Psoas muscle (tissue), 8 donors: ENCODE results near the gene KCNMA1. TPM values are rescaled to one million over a fixed set of nuclear protein-coding genes. Genes with fewer than 3 reads are reported as not detected.

Experiments used
- ATAC-seq, 4 donors: fragments of 200-7000 bp; cut with Tn5 transposase; one replicate each; pipeline ENCODE4 v1.9.1; 2020; ENCODE audit warnings: moderate library complexity in 3 of 4, mild to moderate bottlenecking in 2 of 4
- DNase-seq, 2 donors: peaks; one replicate each; pipeline ENCODE4 v3.0.0-alpha.2; 2020
- H3K27ac ChIP-seq: fragments of 200-600 bp; one replicate; pipeline ENCODE4 v1.8.0; 2022
- H3K27me3 ChIP-seq, 3 donors: fragments of 200-600 bp in 1 of 3; one replicate each; pipeline versions ENCODE4 v1.6.1 to v1.8.0; 2013 to 2022; ENCODE audit warnings: low read length in 2 of 3, mild to moderate bottlenecking in 2 of 3, moderate library complexity in 1 of 3; ENCODE audit not compliant: insufficient read depth in 3 of 3
- H3K36me3 ChIP-seq, 2 donors: fragments of 200-600 bp in 1 of 2; one replicate each; pipeline versions ENCODE4 v1.6.1 to v1.8.0; 2013 to 2022; ENCODE audit warnings: low read depth in 1 of 2, mild to moderate bottlenecking in 1 of 2, moderate library complexity in 1 of 2; ENCODE audit not compliant: insufficient read depth in 1 of 2
- H3K4me1 ChIP-seq: fragments of 200-600 bp; one replicate; pipeline ENCODE4 v1.8.0; 2022
- H3K4me3 ChIP-seq: fragments of 200-600 bp; one replicate; pipeline ENCODE4 v1.8.0; 2022; ENCODE audit warnings: mild to moderate bottlenecking
- H3K9me3 ChIP-seq: fragments of 200-600 bp; one replicate; pipeline ENCODE4 v1.8.0; 2022
- WGBS, 3 donors: extraction: QIAGEN DNeasy Blood & Tissue Kit; methylation state at CpG; one replicate each; pipeline versions ENCODE4 v1.1.6 to v1.1.7; 2013; 5-methylcytosine and 5-hydroxymethylcytosine counted together
- intact Hi-C, 2 donors: fragments of 100-400 bp; cut with DNase I; formaldehyde crosslinking; loops; one replicate each; pipeline versions ENCODE4 v1.11.0 to v1.14.2; 2022
- polyA plus RNA-seq, 3 donors: library from polyadenylated mRNA; stranded (reverse); fragments of 200-250 nt; gene quantifications; one replicate each; pipeline ENCODE4 v1.2.3, GENCODE V29; 2013
- total RNA-seq, 4 donors: library from RNA; stranded (reverse); fragmentation: NEBNext Ultra II Directional in 2 of 4; extraction: Animal tissue kit (Norgen Biotek cat#: 25700) in 2 of 4; gene quantifications; one replicate each; pipeline versions ENCODE4 v1.2.1 to v1.2.4, GENCODE V29; 2021 to 2023
- TF ChIP-seq, protein P1 (sequence below): fragments of 200-600 bp; IDR thresholded peaks from one replicate; pipeline ENCODE4 v1.8.0; 2022; ENCODE audit warnings: antibody characterized with exemption
- donor health status: healthy with polysubstance abuse.
- donor health status: DM: no; HTN: no; CAD: no; lungs with moderate emphysema.
- donor health status: Bipolar disorder and iron deficiency.
- donor health status: healthy.
- donor health status: DM: yes; HTN: yes; CAD: no.
- donor health status: DM: no; HTN: no; CAD: no.
- donor health status: DM: no; HTN: no; CAD: no.
- donor health status: DM: yes; HTN: yes; CAD: no.

The KCNMA1 gene
- total and polyA plus RNA-seq, 7 donors = 7.9 to 53.0 (median 41.9) TPM

DNA sequence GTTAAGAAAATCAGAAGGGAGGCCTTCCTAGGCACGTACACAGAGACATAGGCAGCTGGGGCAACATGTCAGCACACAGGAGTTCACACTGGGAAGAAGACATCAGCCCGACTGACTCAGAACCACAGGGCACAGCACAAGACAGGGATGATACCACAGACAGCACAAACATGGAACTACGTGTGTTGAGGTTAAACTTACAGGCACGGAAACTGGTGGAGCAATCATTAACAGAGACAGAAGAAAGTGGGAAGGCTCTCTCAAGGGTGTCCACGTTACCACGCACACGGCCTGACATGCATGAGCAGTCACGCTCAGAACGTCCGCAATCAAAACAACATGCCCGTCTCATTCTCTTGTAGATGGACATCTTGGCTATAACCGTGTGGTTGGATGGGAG lies 636.4 kb downstream of the KCNMA1 start:
- H3K36me3 ChIP-seq = no peaks in the 10 kb centered on the region
- ATAC-seq (no peak), DNase-seq (no peak)
- no peaks in the 10 kb centered on the region for H3K4me1 ChIP-seq
- H3K27ac ChIP-seq = no peak overlapping the region
- no peak overlapping the region for H3K4me3 ChIP-seq
- 81 to 91% (median 86%) methylated on average over 12 of the region's 12 CpGs for WGBS, 3 donors
- TF ChIP-seq, protein P1, sequence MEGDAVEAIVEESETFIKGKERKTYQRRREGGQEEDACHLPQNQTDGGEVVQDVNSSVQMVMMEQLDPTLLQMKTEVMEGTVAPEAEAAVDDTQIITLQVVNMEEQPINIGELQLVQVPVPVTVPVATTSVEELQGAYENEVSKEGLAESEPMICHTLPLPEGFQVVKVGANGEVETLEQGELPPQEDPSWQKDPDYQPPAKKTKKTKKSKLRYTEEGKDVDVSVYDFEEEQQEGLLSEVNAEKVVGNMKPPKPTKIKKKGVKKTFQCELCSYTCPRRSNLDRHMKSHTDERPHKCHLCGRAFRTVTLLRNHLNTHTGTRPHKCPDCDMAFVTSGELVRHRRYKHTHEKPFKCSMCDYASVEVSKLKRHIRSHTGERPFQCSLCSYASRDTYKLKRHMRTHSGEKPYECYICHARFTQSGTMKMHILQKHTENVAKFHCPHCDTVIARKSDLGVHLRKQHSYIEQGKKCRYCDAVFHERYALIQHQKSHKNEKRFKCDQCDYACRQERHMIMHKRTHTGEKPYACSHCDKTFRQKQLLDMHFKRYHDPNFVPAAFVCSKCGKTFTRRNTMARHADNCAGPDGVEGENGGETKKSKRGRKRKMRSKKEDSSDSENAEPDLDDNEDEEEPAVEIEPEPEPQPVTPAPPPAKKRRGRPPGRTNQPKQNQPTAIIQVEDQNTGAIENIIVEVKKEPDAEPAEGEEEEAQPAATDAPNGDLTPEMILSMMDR = no peak
- H3K27me3 ChIP-seq = no peaks in the 10 kb centered on the region
- H3K9me3 ChIP-seq = no peaks in the 10 kb centered on the region
- intact Hi-C loops = loop anchor here in 1 of 2 donors (10.0 kb wide), 1 partner anchor 446 kb away; no protein-coding TSS in a partner anchor

DNA sequence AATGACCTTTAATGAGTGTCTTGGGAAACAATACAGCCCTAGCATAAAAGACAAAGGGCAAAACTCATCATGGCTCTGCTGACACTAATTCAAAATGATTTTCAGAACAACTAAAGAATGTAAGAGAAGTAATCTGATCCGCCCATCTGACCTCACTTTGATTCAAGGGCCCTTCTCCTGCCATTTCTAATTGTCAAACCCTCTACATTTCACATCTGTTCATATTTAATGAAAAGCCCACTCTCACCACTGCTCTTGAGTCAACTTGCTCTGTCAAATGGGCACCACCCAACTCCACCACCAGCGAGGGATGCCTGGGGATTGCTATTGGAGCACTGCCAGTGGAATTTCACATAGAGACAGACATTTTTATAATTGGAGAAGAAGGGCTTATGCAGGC lies 639.2 kb downstream of the KCNMA1 start:
- no peak overlapping the region for H3K27ac ChIP-seq
- no peaks in the 10 kb centered on the region for H3K4me1 ChIP-seq
- H3K27me3 ChIP-seq = no peaks in the 10 kb centered on the region
- H3K36me3 ChIP-seq = no peaks in the 10 kb centered on the region
- 58 to 63% (median 60%) methylated on average over 2 of the region's 2 CpGs for WGBS, 3 donors
- ATAC-seq (no peak), DNase-seq (no peak)
- no peaks in the 10 kb centered on the region for H3K9me3 ChIP-seq
- H3K4me3 ChIP-seq = no peak overlapping the region
- intact Hi-C loops = no loop called here
- TF ChIP-seq, protein P1 = no peak

DNA sequence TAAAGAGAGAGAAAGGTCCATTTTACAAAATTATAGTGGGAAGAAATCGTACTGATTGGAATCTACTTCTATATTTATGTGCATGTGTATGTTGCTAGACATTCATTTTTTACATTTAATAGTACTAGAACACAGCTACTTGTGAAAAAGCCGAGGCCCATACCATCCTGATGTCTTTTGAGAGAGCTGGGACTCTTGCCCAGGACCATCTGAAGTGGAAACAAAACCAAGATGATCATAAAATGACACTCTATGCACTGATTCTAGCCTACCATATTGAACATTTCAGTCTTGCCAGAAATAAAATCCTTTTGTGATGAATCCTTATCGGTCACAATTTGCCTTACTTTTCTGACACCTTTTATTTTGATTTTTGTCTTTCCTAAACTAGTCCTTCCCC lies 640.0 kb downstream of the KCNMA1 start:
- Histone ChIP-seq H3K36me3 (no peaks in the 10 kb centered on the region), H3K27me3 (no peaks in the 10 kb centered on the region), H3K9me3 (no peaks in the 10 kb centered on the region), H3K4me1 (no peaks in the 10 kb centered on the region), H3K27ac (no peak overlapping the region), H3K4me3 (no peak overlapping the region)
- DNase-seq = no peak
- TF ChIP-seq, protein P1 = no peak
- ATAC-seq = no peak
- 93 to 97% (median 94%) methylated on average over 3 of the region's 3 CpGs for WGBS, 3 donors
- intact Hi-C loops = no loop called here

DNA sequence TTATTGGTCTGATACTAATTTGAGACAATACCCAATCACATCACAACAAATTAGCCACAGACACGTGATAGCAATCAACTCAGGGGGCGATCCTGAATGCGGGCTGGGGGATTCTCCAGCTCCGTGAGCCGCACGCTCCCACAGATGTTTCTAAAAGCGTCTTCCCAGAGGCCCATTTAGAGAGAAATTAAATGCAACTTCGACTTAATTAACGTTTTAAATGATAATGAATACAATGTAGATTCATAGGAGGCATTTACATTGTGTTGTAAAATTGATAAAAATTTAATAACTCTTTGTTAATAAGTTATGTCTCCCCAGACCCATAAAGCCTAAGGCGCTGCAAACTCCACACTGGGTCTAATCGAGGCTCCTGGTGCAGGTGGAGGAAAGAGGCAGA lies 642.6 kb downstream of the KCNMA1 start:
- 92 to 94% (median 94%) methylated on average over 11 of the region's 11 CpGs for WGBS, 3 donors
- H3K9me3 ChIP-seq = no peaks in the 10 kb centered on the region
- no peak overlapping the region for H3K27ac ChIP-seq
- no peaks in the 10 kb centered on the region for H3K36me3 ChIP-seq
- H3K4me1 ChIP-seq = no peaks in the 10 kb centered on the region
- ATAC-seq (no peak), DNase-seq (no peak)
- no peak overlapping the region for H3K4me3 ChIP-seq
- TF ChIP-seq, protein P1 = no peak
- intact Hi-C loops = no loop called here
- no peaks in the 10 kb centered on the region for H3K27me3 ChIP-seq

DNA sequence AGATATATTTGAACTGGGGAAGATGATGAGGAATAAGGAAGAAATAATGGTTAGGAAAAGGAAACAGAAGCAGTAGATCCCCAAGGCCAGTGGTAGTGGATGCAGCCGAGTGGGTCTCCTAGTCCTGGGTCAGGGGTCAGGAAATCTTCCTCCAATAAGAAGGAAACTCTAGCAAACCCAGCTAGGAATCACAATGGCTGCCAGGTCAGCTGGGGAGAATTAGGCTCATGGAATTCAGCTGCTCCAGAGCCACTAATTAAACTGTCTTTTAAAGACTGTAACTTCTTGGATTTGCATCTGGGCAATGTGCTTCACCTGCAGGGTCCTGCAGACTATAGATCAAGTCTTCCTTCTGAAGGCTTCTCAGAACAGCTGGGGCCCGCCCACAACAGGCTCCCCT lies 644.4 kb downstream of the KCNMA1 start:
- Histone ChIP-seq H3K4me3 (no peak overlapping the region), H3K36me3 (no peaks in the 10 kb centered on the region), H3K4me1 (no peaks in the 10 kb centered on the region), H3K27me3 (no peaks in the 10 kb centered on the region), H3K27ac (no peak overlapping the region), H3K9me3 (no peaks in the 10 kb centered on the region)
- intact Hi-C loops = no loop called here
- no peak for DNase-seq
- ATAC-seq = no peak
- WGBS, 3 donors = 85 to 89% (median 88%) methylated on average over 2 of the region's 2 CpGs
- TF ChIP-seq, protein P1 = no peak
